HG03460 (cell line): ENCODE data around the gene SDHAF4.
"Not testable (repeated sequence)": the region's sequence is repeated elsewhere in the genome, so short reads cannot be mapped to it uniquely, and the experiment has no call there.

ENCODE experiments used
- ATAC-seq: cut with Tn5 transposase; IDR thresholded peaks from one replicate; pipeline ENCODE4 v1.9.1; 2021; ENCODE audit not compliant: unreplicated experiment

The SDHAF4 gene

GRCh38 chr6:70590400-70590799 lies 23.7 kb downstream of the SDHAF4 start:
- ATAC-seq, result no peak

DNA sequence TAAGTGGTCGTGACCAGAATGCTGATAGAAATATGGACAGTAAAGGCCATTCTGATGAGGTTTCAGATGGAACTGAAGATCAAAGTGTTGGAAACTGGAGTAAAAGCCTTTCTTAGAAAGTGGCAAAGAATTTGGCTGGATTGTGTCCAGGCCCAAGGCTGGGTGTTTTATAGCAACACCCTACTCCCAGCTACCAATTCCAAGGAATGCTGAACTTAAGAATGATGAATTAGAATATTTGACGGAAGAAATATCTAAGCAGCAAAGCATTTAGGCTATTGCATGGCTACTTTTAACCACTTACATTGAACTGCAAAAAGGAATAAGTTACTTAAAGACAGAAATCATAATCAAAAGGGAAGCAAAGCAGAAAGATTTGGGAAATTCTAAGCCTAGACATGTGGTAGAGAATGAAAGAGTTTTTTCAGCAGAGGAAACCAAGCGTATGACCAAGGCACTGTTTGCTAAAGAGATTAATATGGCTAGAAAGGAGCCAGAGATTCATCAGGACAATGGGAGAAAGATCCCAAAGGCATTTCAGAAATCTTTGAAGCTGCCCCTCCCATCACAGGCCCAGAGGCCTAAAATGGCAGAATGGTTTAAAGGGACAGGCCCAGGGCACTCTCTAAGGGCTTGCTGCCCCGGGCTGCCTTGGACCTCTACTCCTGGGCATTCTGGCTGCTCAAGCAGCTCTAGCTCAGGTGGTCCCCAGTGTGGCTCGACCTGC lies 25.8 kb downstream of the SDHAF4 start:
- ATAC-seq, result no peak

GRCh38 chr6:70593118-70593486 lies 26.4 kb downstream of the SDHAF4 start:
- no peak for ATAC-seq

- ATAC-seq, result no peak
Measured at GRCh38 chr6:70599187-70599586, 32.5 kb downstream of the SDHAF4 start.

- no peak for ATAC-seq
Measured at GRCh38 chr6:70601014-70601413, 34.3 kb downstream of the SDHAF4 start.

DNA sequence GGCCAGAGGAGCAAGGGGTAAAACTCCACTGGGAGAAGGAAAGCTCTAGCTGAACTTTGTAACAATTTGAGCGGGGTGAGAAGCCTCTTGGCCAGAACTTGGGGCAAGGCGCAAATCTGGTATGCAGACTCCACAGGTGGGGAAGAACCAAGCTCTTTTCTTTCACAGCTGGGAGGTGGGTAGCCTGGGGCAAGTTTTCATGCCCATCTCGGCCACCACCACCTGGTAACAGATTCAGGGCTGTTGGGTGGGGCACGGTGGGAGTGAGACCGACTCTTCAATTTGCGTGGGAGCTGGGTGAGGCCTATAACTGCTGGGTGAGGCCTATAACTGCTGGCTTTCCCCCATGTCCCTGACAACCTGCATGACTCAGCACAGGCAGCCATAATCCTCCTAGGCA lies 37.5 kb downstream of the SDHAF4 start:
- no peak for ATAC-seq

GRCh38 chr6:70607371-70607770 lies 40.6 kb downstream of the SDHAF4 start:
- ATAC-seq, result not testable (repeated sequence)

GRCh38 chr6:70609181-70609580 lies 42.5 kb downstream of the SDHAF4 start:
- ATAC-seq, result not testable (repeated sequence)

DNA sequence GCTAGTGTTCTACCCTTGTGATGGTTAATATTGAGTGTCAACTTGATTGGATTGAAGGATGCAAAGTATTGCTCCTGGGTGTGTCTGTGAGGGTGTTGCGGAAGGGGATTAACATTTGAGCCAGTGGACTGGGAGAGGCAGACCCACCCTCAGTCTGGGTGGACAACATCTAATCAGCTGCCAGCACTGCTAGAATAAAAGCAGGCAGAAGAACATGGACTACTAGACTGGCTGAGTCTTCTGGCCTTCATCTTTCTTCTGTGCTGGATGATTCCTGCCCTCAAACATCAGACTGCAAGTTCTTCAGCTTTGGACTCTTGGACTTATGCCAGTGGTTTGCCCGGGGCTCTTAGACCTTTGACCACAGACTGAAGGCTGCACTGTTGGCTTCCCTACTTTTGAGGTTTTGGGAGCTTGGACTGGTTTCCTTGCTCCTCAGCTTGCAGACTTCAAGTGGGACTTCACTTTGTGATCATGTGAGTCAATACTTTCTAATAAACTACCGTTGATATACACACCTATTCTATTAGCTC lies 50.1 kb downstream of the SDHAF4 start:
- no peak for ATAC-seq

- ATAC-seq, result no peak
Measured at GRCh38 chr6:70620746-70621145, 54.0 kb downstream of the SDHAF4 start.

DNA sequence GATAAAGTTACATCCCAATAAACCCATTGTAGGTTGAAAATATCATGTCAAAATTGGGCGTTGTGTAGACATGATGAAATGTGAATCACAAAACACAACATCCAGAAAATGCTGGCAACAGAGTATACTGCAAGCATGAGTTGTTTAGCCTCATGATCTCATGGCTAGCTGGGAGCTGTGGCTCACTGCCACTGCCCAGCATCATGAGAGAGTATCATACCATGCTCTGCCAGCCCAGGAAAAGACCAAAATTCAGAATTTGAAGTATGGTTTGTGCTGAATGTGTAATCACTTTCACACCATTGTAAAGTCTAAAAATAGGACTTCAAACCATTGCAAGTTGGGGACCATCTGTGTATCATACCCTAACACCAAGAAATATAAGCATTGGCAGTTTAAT lies 55.7 kb downstream of the SDHAF4 start:
- ATAC-seq, result no peak

DNA sequence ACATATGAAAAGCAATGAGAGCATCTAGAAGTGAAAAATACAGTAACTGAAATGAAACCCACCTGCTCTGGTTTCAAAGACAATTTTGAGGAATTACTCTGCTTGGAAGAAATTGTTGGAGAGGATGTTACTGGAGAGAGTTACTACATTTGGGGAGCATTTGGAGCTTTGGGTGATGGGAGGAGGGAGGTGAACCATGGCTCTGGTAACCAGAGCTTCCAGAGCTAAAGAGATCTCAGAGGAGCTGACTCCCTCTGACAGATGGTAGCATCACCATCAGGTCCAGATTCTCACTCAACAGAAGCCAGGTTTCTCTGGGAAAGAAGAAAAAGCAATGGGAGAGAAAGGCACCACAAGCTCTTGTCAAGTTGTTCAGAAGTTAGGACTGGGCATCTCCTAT lies 58.7 kb downstream of the SDHAF4 start:
- ATAC-seq, result no peak

- ATAC-seq, result no peak
Measured at GRCh38 chr6:70627500-70628254, 60.9 kb downstream of the SDHAF4 start.

- ATAC-seq, result no peak
Measured at GRCh38 chr6:70629929-70630328, 63.2 kb downstream of the SDHAF4 start.

DNA sequence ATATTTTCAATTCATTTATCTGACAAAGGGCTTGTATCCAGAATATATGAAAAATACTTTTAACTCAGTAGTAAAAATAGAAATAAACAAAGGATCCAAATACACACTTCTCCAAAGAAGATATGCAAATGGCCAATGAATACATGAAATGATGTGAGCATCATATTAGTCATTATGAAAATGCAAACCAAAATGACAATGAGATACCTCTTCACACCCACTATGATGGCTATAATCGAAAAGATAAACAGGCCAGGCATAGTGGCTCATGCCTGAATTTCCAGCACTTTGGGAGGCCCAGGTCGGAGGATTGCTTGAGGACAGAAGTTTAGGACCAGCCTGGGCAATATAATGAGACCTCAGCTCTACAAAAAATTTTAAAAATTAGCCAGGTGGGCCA lies 67.1 kb downstream of the SDHAF4 start:
- no peak for ATAC-seq

- no peak for ATAC-seq
Measured at GRCh38 chr6:70636596-70636995, 69.9 kb downstream of the SDHAF4 start.

DNA sequence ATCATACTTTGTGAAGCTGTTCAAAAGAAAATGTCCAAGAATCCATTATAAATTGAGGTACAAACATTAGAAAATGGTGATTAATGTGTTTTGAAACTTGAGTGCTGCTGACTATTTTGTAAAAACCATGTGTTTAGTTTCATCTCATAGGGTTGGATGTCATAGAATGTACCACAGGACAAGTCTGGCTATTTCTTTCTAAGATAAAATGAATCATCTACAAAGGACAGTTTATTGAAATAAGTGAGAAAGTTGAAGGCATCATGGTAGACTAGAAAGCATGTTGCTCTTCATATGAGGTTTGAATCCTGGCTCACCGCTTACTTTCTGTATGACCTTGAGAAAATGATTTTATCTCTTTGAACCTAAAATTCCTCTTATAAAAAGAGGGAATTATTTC lies 71.7 kb downstream of the SDHAF4 start:
- ATAC-seq, result no peak
